K562 (cell line): ENCODE data around the gene TBP. TPM values are rescaled to one million over a fixed set of nuclear protein-coding genes. Genes with fewer than 3 reads are reported as not detected.

Experiments used
- ATAC-seq: fragments of 200-7000 bp; cut with Tn5 transposase; 3 replicates; pipeline ENCODE4 v1.9.1; 2020; ENCODE audit warnings: moderate library complexity
- BruUV-seq: library from RNA; stranded (reverse); fragments of 400-500 nt; replicated peaks from 2 replicates; lab custom pipeline; 2021; lab: Mats Ljungman, UMichigan
- CTCF ChIA-PET: fragments of 300-600 bp; formaldehyde crosslinking; extraction: SDS; loops from one replicate; lab custom pipeline; 2021; ENCODE audit warnings: low intra/inter-chr PET ratio; lab: Yijun Ruan, JAX
- POLR2A ChIA-PET: fragments of 300-600, 350-650 bp; sonication (Branson Sonifier 250); formaldehyde crosslinking; extraction: SDS; loops from one replicate; lab custom pipeline; 2021; ENCODE audit warnings: antibody characterized with exemption, inconsistent platforms; lab: Yijun Ruan, JAX
- DNase-seq, 4 experiments: peaks; one replicate each; pipeline versions ENCODE4 v3.0.0 to v3.0.0-alpha.2; 2011 to 2018; ENCODE audit warnings: low spot score in 3 of 4, mixed read lengths in 3 of 4; ENCODE audit errors: extremely low read depth in 1 of 4
- FAIRE-seq: peaks from 2 replicates; lab custom pipeline; 2011; peaks lifted over from hg19 to GRCh38; lab: Jason Lieb, UNC
- H2AFZ ChIP-seq: 2 replicates; pipeline ENCODE4 v1.6.0; 2011; ENCODE audit warnings: low read depth, low read length, control low read depth, inconsistent platforms
- H3K27ac ChIP-seq: fragments of 200-600 bp; 3 replicates; pipeline ENCODE4 v1.8.0; 2011; ENCODE audit warnings: low read depth, mild to moderate bottlenecking, control low read depth, inconsistent platforms, low read length, moderate library complexity, mixed read lengths; ENCODE audit errors: extremely low read depth
- H3K27me3 ChIP-seq, 2 experiments: fragments of 300-600 bp in 1 of 2; 2 replicates in 1 of 2; 3 replicates in 1 of 2; pipeline versions ENCODE4 v1.6.0 to v1.8.0; 2011; ENCODE audit warnings: inconsistent platforms in 2 of 2, low read length in 2 of 2, mild to moderate bottlenecking in 1 of 2, mixed read lengths in 1 of 2, moderate library complexity in 1 of 2; ENCODE audit not compliant: control insufficient read depth in 2 of 2, insufficient read depth in 2 of 2
- H3K36me3 ChIP-seq: fragments of 300-600 bp; 3 replicates; pipeline ENCODE4 v1.8.0; 2011; ENCODE audit warnings: mild to moderate bottlenecking, low read length, inconsistent platforms; ENCODE audit not compliant: control insufficient read depth, insufficient read depth
- H3K4me1 ChIP-seq, 2 experiments: fragments of 200-600 bp in 1 of 2; replicated peaks in 1 of 2; 2 replicates in 1 of 2; 3 replicates in 1 of 2; pipeline versions ENCODE4 v1.5.1 to v1.8.0; 2011; ENCODE audit warnings: inconsistent platforms in 2 of 2, low read length in 2 of 2, mild to moderate bottlenecking in 1 of 2, mixed read lengths in 1 of 2, moderate library complexity in 1 of 2; ENCODE audit not compliant: control insufficient read depth in 2 of 2, insufficient read depth in 2 of 2
- H3K4me2 ChIP-seq: 2 replicates; pipeline ENCODE4 v1.6.1; 2011; ENCODE audit warnings: low read length, control low read depth, inconsistent platforms, mixed read lengths; ENCODE audit not compliant: insufficient read depth
- H3K4me3 ChIP-seq: fragments of 200-600 bp; sonication (generic), shearing (Covaris generic); 2 replicates; pipeline ENCODE4 v1.5.1; 2016; ENCODE audit warnings: control low read depth, inconsistent platforms
- H3K79me2 ChIP-seq: fragments of 200-600 bp; 3 replicates; pipeline ENCODE4 v1.8.0; 2011; ENCODE audit warnings: low read length, inconsistent platforms; ENCODE audit not compliant: control insufficient read depth, insufficient read depth
- H3K9ac ChIP-seq, 2 experiments: 2 replicates each; pipeline versions ENCODE4 v1.6.0 to v1.6.1; 2011; ENCODE audit warnings: low read depth in 2 of 2, low read length in 2 of 2, control low read depth in 1 of 2, inconsistent platforms in 1 of 2, mild to moderate bottlenecking in 1 of 2, mixed read lengths in 1 of 2; ENCODE audit not compliant: insufficient read depth in 1 of 2
- H3K9me1 ChIP-seq: one replicate; pipeline ENCODE4 v1.6.0; 2011; ENCODE audit warnings: inconsistent platforms, mild to moderate bottlenecking, low read length, moderate library complexity; ENCODE audit not compliant: control insufficient read depth, insufficient read depth
- H3K9me3 ChIP-seq: replicated peaks from 2 replicates; pipeline ENCODE4 v1.5.1; 2011; ENCODE audit warnings: low read depth, low read length, inconsistent platforms; ENCODE audit not compliant: control insufficient read depth, insufficient read depth
- H4K20me1 ChIP-seq: replicated peaks from 2 replicates; pipeline ENCODE4 v1.6.1; 2011; ENCODE audit warnings: low read length, inconsistent platforms, mixed read lengths; ENCODE audit not compliant: control insufficient read depth, insufficient read depth
- CBFA2T2 ChIP-seq: fragments of 450-650 bp; conservative IDR thresholded peaks from 2 replicates; pipeline ENCODE4 v1.6.1; 2017; ENCODE audit warnings: mild to moderate bottlenecking
- CSDE1 ChIP-seq, 2 experiments: fragments of 450-650 bp; IDR thresholded peaks; 2 replicates each; pipeline ENCODE4 v1.6.1; 2016; ENCODE audit warnings: mild to moderate bottlenecking in 1 of 2
- GATAD2A ChIP-seq: fragments of 450-650 bp; IDR thresholded peaks from 2 replicates; pipeline ENCODE4 v1.6.1; 2017
- ILK ChIP-seq: fragments of 450-650 bp; IDR thresholded peaks from 2 replicates; pipeline ENCODE4 v1.6.1; 2016; ENCODE audit warnings: missing genetic modification characterization, low read depth, mild to moderate bottlenecking, missing compliant biosample characterization, moderate library complexity, borderline replicate concordance
- MTA3 ChIP-seq: fragments of 450-650 bp; formaldehyde crosslinking; IDR thresholded peaks from 2 replicates; pipeline ENCODE4 v1.6.1; 2017; ENCODE audit warnings: mild to moderate bottlenecking, borderline replicate concordance
- NELFE ChIP-seq: IDR thresholded peaks from 2 replicates; pipeline ENCODE4 v1.6.1; 2011; ENCODE audit warnings: mild to moderate bottlenecking; ENCODE audit not compliant: insufficient read depth, insufficient read length
- NFIC ChIP-seq: fragments of 450-650 bp; IDR thresholded peaks from 2 replicates; pipeline ENCODE4 v1.6.1; 2017; ENCODE audit warnings: mild to moderate bottlenecking, inconsistent platforms
- NFRKB ChIP-seq: fragments of 450-650 bp; IDR thresholded peaks from 2 replicates; pipeline ENCODE4 v1.6.1; 2016; ENCODE audit warnings: low read depth
- PHF8 ChIP-seq: fragments of 200-600 bp; sonication (generic); IDR thresholded peaks from 2 replicates; pipeline ENCODE4 v1.6.1; 2012; ENCODE audit warnings: mixed run types, mild to moderate bottlenecking, inconsistent platforms, low read length, moderate library complexity, borderline replicate concordance
- PML ChIP-seq: IDR thresholded peaks from 2 replicates; pipeline ENCODE4 v1.6.1; 2012; ENCODE audit warnings: low read length, inconsistent platforms
- RBM15 ChIP-seq: fragments of 200-400 bp; formaldehyde crosslinking; IDR thresholded peaks from 2 replicates; pipeline ENCODE4 v1.6.1; 2018; ENCODE audit warnings: mild to moderate bottlenecking, low read length, moderate library complexity; ENCODE audit not compliant: insufficient read depth
- RCOR1 ChIP-seq, 2 experiments: IDR thresholded peaks; 2 replicates each; pipeline ENCODE4 v1.6.1; 2012; ENCODE audit warnings: low read depth in 2 of 2, low read length in 2 of 2, borderline replicate concordance in 1 of 2, improper control_type of control experiment in 1 of 2
- SMARCA5 ChIP-seq: fragments of 450-650 bp; IDR thresholded peaks from 2 replicates; pipeline ENCODE4 v1.6.1; 2016
- TFAP4 ChIP-seq: sonication (generic); formaldehyde crosslinking; IDR thresholded peaks from 2 replicates; pipeline ENCODE4 v1.8.0; 2022; ENCODE audit warnings: missing genetic modification reagents, mild to moderate bottlenecking, moderate library complexity, borderline replicate concordance
- XRCC3 ChIP-seq: fragments of 450-650 bp; IDR thresholded peaks from 2 replicates; pipeline ENCODE4 v1.6.1; 2017; ENCODE audit warnings: mild to moderate bottlenecking, moderate library complexity
- ZBED1 ChIP-seq: IDR thresholded peaks from 2 replicates; pipeline ENCODE4 v1.6.1; 2014
- ZNF217 ChIP-seq: sonication (generic); formaldehyde crosslinking; IDR thresholded peaks from 2 replicates; pipeline ENCODE4 v1.8.0; 2022; ENCODE audit warnings: mild to moderate bottlenecking, missing genetic modification reagents
- ZNF282 ChIP-seq: sonication (generic); formaldehyde crosslinking; IDR thresholded peaks from 2 replicates; pipeline ENCODE4 v1.8.1; 2023; ENCODE audit warnings: missing genetic modification reagents
- ZSCAN32 ChIP-seq: fragments of 450-650 bp; formaldehyde crosslinking; IDR thresholded peaks from 2 replicates; pipeline ENCODE4 v1.4.0; 2020; ENCODE audit warnings: mild to moderate bottlenecking, moderate library complexity
- WGBS: fragments of 100-300 bp; shearing (Covaris generic); methylation state at CpG from one replicate; pipeline ENCODE4 v1.1.6; 2016; ENCODE audit warnings: low coverage, mixed read lengths; ENCODE audit not compliant: insufficient coverage; ENCODE audit errors: missing lambda C conversion rate; 5-methylcytosine and 5-hydroxymethylcytosine counted together
- in situ Hi-C: fragments of 300-500 bp; cut with MboI; formaldehyde crosslinking; loops from 4 replicates; pipeline ENCODE4 v1.15.0; 2018; ENCODE audit warnings: inconsistent platforms, mixed read lengths
- intact Hi-C: fragments of 100-400 bp; cut with micrococcal nuclease; formaldehyde crosslinking; loops from 2 replicates; pipeline ENCODE4 v1.14.2; 2022
- polyA plus RNA-seq, 8 experiments: library from polyadenylated mRNA; depleted of rRNA in 4 of 8; stranded (reverse) in 5 of 8; unstranded in 3 of 8; fragments of >200 nt; fragmentation: Nextera tagmentation in 2 of 8; fragmentation: Illumina TruSeq in 1 of 8; extraction: Ambion mirVana in 2 of 8; extraction: Trizol in 1 of 8; gene quantifications; 2 replicates each; pipeline versions ENCODE4 v1.2.1 to v1.2.3, GENCODE V29; 2011 to 2014; ENCODE audit warnings: inconsistent platforms in 1 of 8, missing spikeins in 1 of 8
- total RNA-seq, 7 experiments: library from RNA; depleted of rRNA in 6 of 7; stranded (reverse); fragments of >200 nt in 6 of 7; fragmentation: Illumina TruSeq in 2 of 7; extraction: Trizol in 2 of 7; gene quantifications; 2 replicates each; pipeline versions ENCODE4 v1.2.1 to v1.2.3, GENCODE V29; 2011 to 2021; ENCODE audit warnings: low replicate concordance in 1 of 7
- TF ChIP-seq, protein P1 (sequence below): sonication (generic); formaldehyde crosslinking; IDR thresholded peaks from 2 replicates; pipeline ENCODE4 v1.8.1; 2023; ENCODE audit warnings: mild to moderate bottlenecking, missing genetic modification reagents

The TBP gene
- total and polyA plus RNA-seq, 9 of the 15 experiments (the other 6 are each of a cell fraction or from before 2014, with no cell fraction given): 28.5 to 86.1 (median 39.5) TPM

- 8% methylated on average over 18 of the region's 20 CpGs for WGBS
- ChIA-PET POLR2A (interaction anchor here (1.4 kb wide), 1 partner anchor 9 kb away, joined by 3 read pairs; no protein-coding TSS in a partner anchor), CTCF (no interaction called here)
- Histone ChIP-seq H3K9me3 (no peaks in the 10 kb centered on the region), H4K20me1 (no peaks in the 10 kb centered on the region), H3K4me1 (peaks cover 0 to 4% of the 10 kb centered on the region in 2 experiments; a peak in 2 of 5 replicates), H3K4me2 (peak overlapping the region; percentile 17; the same call in 1 of the 2 replicates), H3K4me3 (no peak overlapping the region), H3K36me3 (no peaks in the 10 kb centered on the region), H3K27ac (no peak overlapping the region), H3K9ac (no peak overlapping the region), H2AFZ (no peak overlapping the region), H3K27me3 (peaks cover 10 to 11% of the 10 kb centered on the region in 2 experiments; a peak in 4 of 5 replicates), H3K9me1 (no peaks in the 10 kb centered on the region), H3K79me2 (no peaks in the 10 kb centered on the region)
- in situ Hi-C loops: loop anchor here (10.0 kb wide), 2 partner anchors 676 to 1616 kb away; no protein-coding TSS in a partner anchor
- FAIRE-seq (no peak), DNase-seq (peak in 1 of 4 experiments; percentile 33), ATAC-seq (no peak; the same call in 2 of the 3 replicates)
- BruUV-seq: no TSS peak
- intact Hi-C loops: loop anchor here (10.0 kb wide), 2 partner anchors 216 to 286 kb away; partner anchors contain the start of gene DLL1
- TF ChIP-seq CBFA2T2 (peak; percentile 35; the same call in 1 of the 2 replicates), NELFE (no peak), PHF8 (no peak), ZNF217 (CRISPR knock-in tag) (no peak), SMARCA5 (no peak), NFIC (no peak), CSDE1 (IDR thresholded peaks at IDR 0.05) (no peak), XRCC3 (no peak), ZBED1 (no peak), GATAD2A (no peak), NFRKB (no peak), RCOR1 (IDR thresholded peaks at IDR 0.05; ENCODE audit: borderline replicate concordance in 1 of 2, low read depth in 2 of 2, low read length in 2 of 2) (no peak), RBM15 (no peak), ZSCAN32 (CRISPR knock-in tag) (no peak), PML (no peak), ZNF282 (CRISPR knock-in tag) (no peak), MTA3 (no peak), ILK (tag) (no peak), TFAP4 (CRISPR knock-in tag) (peak; percentile 29; the same call in 1 of the 2 replicates)
- TF ChIP-seq, protein P1, sequence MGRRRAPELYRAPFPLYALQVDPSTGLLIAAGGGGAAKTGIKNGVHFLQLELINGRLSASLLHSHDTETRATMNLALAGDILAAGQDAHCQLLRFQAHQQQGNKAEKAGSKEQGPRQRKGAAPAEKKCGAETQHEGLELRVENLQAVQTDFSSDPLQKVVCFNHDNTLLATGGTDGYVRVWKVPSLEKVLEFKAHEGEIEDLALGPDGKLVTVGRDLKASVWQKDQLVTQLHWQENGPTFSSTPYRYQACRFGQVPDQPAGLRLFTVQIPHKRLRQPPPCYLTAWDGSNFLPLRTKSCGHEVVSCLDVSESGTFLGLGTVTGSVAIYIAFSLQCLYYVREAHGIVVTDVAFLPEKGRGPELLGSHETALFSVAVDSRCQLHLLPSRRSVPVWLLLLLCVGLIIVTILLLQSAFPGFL (CRISPR knock-in tag): no peak
These were observed 43.5 kb upstream of the TBP start for GRCh38 chr6:170510631-170511030.
